GM13977 (cell line): Measurements from ENCODE around the gene FOXG1.

Experiments
- DNase-seq: peaks from one replicate; pipeline ENCODE4 v3.0.0; 2012; ENCODE audit warnings: low spot score
- in situ Hi-C: fragments of 300-500 bp; cut with MboI; formaldehyde crosslinking; loops from one replicate; pipeline ENCODE4 v1.12.0; 2022; ENCODE audit warnings: low sequenced_read_pairs, low pct_unique_long_range_greater_than_20kb, mixed read lengths, inconsistent platforms; ENCODE audit not compliant: unreplicated experiment
- TF ChIP-seq, protein P1 (sequence below): IDR thresholded peaks from 2 replicates; pipeline ENCODE4 v1.5.1; 2012; ENCODE audit warnings: mild to moderate bottlenecking, control low read depth; ENCODE audit not compliant: insufficient read depth; ENCODE audit errors: extremely low read depth, missing control alignments

Gene FOXG1

DNA sequence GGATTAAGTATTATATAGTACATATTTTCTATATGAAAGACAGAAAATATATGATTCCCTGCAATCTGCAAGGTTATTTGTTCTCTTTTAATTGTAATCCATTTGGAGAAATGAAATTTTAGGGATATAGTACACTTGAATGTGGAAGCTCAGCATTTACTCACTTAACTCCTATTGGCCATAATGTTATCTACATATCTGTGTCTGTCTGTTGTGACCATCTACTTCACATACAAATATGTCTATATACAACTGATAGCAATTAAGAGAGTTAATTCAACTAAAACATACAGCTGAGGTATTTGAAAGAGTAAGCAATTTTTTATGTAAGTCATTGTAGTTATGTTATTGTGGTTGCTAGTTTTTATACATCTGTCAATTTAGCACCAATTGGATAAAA lies 12.9 kb downstream of the FOXG1 start:
- DNase-seq: peak; percentile 1
- in situ Hi-C loops: no loop called here

DNA sequence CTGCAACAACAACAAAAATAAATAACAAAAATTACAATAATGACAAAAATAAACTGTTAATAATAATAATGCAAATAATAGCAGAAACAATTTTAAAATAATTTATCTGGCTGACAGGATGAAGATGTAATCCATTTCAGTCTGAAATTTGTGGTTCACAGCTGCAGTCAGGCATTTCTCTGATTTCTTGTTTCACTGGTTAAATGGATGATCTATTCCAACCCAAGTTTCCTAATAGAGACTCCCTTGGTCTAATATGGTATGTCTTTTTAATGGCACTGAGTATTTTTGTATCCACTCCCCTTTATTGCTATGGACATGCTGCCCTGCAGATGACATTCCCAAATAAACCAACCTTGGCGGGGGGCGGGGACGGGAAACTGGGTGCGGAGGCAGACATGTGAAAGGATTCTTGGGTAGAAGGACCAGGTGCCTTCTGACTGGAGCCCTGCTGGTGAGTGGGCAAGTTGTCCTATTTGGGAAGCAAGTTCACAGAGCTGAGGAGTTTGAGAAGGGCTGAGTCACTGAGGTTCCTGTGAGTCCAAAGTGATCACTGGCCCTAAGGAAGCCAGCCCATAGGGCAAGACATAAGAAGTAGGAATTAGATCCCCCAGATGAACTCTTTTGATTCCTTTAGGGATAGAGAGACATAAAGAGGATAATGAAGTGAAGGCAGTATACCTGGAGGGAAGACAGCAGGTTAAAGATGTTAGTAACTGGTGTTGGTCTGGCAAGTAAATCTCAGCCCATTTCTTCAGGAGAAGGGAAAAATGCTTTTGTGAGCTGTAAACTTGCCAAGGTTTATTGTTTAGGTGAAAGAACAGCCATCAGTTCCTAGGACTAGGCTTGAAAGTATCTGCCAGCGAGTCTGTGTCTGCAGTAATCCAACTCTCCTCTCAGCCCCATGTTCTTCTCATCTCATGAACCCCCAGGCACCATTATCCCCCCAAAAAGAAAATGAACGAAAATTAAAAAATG lies 14.5 kb downstream of the FOXG1 start:
- no peak for DNase-seq
- TF ChIP-seq, protein P1, sequence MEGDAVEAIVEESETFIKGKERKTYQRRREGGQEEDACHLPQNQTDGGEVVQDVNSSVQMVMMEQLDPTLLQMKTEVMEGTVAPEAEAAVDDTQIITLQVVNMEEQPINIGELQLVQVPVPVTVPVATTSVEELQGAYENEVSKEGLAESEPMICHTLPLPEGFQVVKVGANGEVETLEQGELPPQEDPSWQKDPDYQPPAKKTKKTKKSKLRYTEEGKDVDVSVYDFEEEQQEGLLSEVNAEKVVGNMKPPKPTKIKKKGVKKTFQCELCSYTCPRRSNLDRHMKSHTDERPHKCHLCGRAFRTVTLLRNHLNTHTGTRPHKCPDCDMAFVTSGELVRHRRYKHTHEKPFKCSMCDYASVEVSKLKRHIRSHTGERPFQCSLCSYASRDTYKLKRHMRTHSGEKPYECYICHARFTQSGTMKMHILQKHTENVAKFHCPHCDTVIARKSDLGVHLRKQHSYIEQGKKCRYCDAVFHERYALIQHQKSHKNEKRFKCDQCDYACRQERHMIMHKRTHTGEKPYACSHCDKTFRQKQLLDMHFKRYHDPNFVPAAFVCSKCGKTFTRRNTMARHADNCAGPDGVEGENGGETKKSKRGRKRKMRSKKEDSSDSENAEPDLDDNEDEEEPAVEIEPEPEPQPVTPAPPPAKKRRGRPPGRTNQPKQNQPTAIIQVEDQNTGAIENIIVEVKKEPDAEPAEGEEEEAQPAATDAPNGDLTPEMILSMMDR: no peak
- in situ Hi-C loops: no loop called here

More for the DNA sequence above, 12.9 kb downstream of the FOXG1 start:
- TF ChIP-seq, protein P1: no peak

DNA sequence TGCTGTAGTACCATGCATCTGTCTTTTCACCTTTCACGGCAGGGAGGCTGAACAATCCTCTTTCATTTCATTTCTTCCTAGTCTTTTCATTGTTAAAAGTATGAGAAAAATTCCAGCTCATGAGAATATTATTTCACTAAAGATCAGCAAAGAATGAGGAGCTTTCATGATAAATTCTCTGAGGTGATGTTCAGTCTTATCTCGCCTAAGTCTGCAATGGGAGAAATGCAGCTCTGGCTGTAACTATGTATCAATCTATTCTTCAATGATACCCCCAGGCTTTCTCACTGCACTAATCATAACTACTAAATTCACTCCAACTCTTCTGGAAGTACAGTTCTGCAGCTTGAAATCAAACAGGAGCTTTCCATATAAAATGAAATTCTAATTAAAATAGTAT lies 15.7 kb downstream of the FOXG1 start:
- TF ChIP-seq, protein P1: no peak
- DNase-seq: no peak
- in situ Hi-C loops: no loop called here

DNA sequence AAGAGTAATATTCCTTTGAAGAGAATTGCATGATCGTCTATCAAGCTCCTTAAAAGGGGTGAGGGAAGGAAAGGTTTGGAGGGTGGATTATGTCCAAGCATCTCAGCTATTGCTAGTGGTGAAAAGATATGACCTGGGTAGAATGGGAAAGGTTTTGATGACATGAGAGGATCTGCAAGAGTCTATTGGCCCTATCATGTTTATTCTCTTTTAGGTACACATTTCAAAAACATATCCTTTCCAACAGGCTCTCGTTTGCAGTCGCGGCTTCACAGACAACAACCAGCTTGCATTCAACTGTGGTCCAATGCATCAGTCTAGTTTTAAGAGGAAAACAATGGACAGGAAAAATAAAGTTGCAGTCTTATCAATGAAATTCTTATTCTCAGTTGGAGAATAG lies 17.1 kb downstream of the FOXG1 start:
- DNase-seq: no peak
- TF ChIP-seq, protein P1: no peak
- in situ Hi-C loops: no loop called here

DNA sequence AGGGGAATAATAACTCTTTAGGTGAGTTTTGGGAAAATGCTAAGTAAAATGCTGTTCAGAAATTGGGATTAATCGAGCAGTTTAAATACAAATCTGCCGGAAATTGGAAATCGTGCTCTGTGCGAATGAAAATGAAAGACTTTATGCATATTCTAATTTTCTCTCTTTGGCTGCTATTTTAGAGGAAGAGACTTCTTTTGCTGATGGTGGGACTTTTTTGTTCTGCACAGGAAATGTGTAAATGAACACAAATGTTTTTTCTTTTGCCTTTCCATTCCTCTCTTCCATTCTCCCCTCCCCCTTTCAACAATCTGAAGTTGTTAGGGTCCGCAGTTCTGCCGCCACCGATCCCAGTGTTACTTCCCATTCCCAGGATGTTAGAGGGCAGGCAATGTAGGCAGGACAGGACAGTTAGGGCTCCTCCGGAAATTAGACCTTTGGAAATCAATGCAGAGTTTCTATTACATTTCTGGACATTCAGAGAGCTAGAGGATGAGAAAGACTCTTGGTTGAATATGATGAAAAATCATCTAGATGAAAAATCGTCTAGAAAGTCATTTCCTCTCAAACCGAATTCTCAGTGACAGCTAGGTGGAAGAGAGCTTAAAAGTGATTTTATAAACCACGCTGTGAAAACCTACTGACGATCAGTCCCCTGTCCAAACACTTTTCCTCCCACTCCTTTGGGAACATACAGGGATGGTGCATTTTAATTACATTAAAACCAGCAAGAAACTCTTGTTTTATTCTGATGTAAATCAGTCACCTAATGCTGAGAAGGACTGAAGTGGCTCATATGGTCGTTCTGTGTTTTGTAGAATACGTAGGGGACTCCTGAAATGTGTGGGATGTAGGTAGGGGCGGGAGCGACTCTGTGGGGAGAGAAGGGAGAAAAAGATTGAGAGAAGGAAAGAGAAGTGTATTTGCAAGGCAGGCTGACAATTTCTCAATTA lies 17.8 kb downstream of the FOXG1 start:
- in situ Hi-C loops: no loop called here
- TF ChIP-seq, protein P1: no peak
- no peak for DNase-seq

DNA sequence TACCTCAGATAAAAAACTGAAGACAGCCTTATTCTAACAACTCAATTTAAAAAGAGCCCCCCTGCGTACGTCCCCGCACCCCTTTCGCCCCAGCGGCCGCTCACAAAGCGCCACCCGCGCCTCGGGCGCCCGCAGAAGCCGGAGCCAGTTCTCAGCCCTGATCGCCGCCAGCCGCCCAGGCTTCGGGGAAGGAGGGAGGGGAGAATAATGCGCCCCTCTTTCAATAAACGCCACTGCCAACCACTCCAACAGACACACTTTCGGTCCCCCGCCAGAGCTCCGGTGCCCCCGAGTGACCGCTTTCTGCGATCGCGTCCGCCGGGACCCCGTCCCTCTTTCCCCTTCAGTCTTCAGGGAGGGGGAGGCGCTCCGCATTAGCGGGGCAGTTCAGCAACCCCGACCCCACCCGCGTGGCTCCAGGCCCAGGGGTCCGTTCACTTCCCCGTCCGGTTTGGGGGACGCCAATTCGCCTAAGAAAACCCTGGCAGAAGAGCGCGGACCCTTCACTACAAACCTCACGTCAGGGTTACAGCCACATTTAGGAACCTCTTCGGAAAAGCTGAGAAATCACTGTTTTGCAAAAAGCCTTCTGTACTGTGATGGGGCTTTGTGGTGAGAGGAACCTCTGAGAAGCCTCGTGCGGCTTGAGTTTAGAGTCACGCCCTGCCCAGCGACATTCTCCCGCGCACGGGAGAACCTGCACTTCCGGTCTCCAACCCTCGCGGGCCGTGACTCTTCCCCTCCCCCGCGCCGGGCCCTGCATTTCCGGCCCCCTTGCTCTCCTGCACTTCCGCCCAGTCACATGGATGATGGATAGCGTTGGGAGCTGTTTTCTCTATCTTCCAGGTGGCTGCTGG lies 18.7 kb downstream of the FOXG1 start:
- in situ Hi-C loops: no loop called here
- peak; percentile 54 for DNase-seq
- TF ChIP-seq, protein P1: no peak
